Right cardiac atrium (tissue), 5 donors: ENCODE results near the gene NOTUM. TPM values are rescaled to one million over a fixed set of nuclear protein-coding genes. Genes with fewer than 3 reads are reported as not detected.

Experiments
- ATAC-seq, 2 donors: fragments of 200-7000 bp; cut with Tn5 transposase; one replicate each; pipeline versions ENCODE4 v1.8.0 to v1.9.1; 2020; ENCODE audit warnings: moderate library complexity in 2 of 2, mild to moderate bottlenecking in 1 of 2
- DNase-seq, 3 donors: peaks; one replicate each; pipeline ENCODE4 v3.0.0-alpha.2; 2020
- H3K27ac ChIP-seq: one replicate; pipeline ENCODE4 v1.5.1; 2013; ENCODE audit warnings: mild to moderate bottlenecking, low read length, control low read depth, moderate library complexity
- H3K27me3 ChIP-seq: one replicate; pipeline ENCODE4 v1.6.1; 2013; ENCODE audit not compliant: control insufficient read depth, insufficient read depth
- H3K4me1 ChIP-seq: one replicate; pipeline ENCODE4 v1.6.1; 2013; ENCODE audit warnings: low read length; ENCODE audit not compliant: control insufficient read depth, insufficient read depth
- H3K4me3 ChIP-seq: one replicate; pipeline ENCODE4 v1.5.1; 2013; ENCODE audit warnings: low read length, control low read depth
- H3K9me3 ChIP-seq: one replicate; pipeline ENCODE4 v1.6.1; 2013; ENCODE audit warnings: low read length; ENCODE audit not compliant: control insufficient read depth
- WGBS: extraction: QIAGEN DNeasy Blood & Tissue Kit; methylation state at CpG from one replicate; pipeline ENCODE4 v1.1.7; 2013; 5-methylcytosine and 5-hydroxymethylcytosine counted together
- intact Hi-C, 4 donors: fragments of 100-400 bp; cut with DNase I; formaldehyde crosslinking; loops; one replicate each; pipeline versions ENCODE4 v1.11.0 to v1.14.0; 2022 to 2023
- polyA plus RNA-seq: library from polyadenylated mRNA; stranded (reverse); fragments of 200-250 nt; gene quantifications from one replicate; pipeline ENCODE4 v1.2.3, GENCODE V29; 2013
- total RNA-seq, 4 donors: library from RNA; stranded (reverse); fragmentation: NEBNext Ultra II Directional; extraction: Animal tissue kit (Norgen Biotek cat#: 25700); gene quantifications; one replicate each; pipeline ENCODE4 v1.2.1, GENCODE V29; 2021
- donor health status: healthy with polysubstance abuse.
- donor health status: DM: no; HTN: yes; CAD: no.
- donor health status: DM: no; HTN: no; CAD: no.
- donor health status: DM: no; HTN: yes; CAD: no; lungs with severe emphysema.
- donor health status: DM: yes; HTN: yes; CAD: no.

The NOTUM gene
- total and polyA plus RNA-seq, 5 donors = 0.05 TPM; not detected in 4

DNA sequence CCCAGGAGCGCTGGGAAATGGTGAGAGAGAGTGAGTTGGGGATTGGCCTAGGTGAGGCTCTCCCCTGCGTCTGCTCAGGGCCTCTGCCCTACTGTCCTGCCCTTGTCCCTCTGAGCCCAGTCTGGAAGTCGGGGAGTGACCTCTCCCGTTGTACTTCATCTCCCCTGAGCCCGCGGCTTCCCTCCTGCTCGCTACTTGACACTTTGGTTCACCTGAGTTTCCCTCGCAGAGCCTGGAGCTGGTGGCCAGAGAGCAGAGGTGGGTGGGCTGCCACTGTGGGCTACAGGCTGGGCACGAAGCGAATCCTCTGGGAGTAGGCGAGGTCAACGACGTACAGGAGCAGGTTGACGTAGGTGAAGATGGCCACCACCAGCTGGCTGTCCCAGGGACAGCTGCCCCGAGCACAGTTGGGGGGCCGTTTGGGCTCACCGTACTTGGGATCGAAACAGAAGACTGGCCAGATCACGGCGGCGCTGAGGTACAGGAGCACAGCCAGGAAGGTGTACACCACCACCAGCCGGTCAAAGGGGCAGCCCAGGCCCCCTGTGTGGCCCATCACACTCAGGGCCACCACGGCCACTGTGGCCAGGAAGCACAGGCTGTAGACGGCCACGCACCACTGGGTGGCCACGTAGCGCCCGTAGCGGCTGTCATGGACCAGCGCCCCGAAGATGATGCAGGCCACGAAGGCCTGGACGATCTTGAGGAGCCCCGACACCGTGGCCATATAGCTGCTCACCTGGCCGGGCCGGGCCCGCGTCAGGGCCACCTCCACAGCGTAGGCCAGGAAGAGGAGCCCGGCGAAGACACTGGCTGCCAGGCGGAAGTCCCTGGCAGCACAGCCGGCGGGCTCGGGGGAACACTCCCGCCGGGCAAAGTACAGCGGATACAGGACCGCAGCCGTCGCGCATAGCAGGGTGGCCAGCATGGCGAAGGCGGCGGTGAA lies 20.2 kb downstream of the NOTUM start:
- Histone ChIP-seq H3K27me3 (no peaks in the 10 kb centered on the region), H3K4me3 (no peak overlapping the region), H3K27ac (no peak overlapping the region), H3K4me1 (no peaks in the 10 kb centered on the region), H3K9me3 (no peaks in the 10 kb centered on the region)
- peak in 2 of 3 donors; percentile 49 to 68 for DNase-seq
- intact Hi-C loops = no loop called here
- 90% methylated on average over 56 of the region's 56 CpGs for WGBS
- no peak for ATAC-seq

- peak; percentile 34 to 73 for ATAC-seq
- no peaks in the 10 kb centered on the region for H3K9me3 ChIP-seq
- intact Hi-C loops = no loop called here
- WGBS = 68% methylated on average over 21 of the region's 21 CpGs
- H3K4me1 ChIP-seq = no peaks in the 10 kb centered on the region
- no peak overlapping the region for H3K4me3 ChIP-seq
- no peak overlapping the region for H3K27ac ChIP-seq
- peak; percentile 87 to 95 (median 95) for DNase-seq
- H3K27me3 ChIP-seq = no peaks in the 10 kb centered on the region
Observed at GRCh38 chr17:81939881-81940385, 21.1 kb downstream of the NOTUM start.

- peak in 1 of 3 donors; percentile 62 for DNase-seq
- H3K4me1 ChIP-seq = no peaks in the 10 kb centered on the region
- no peak overlapping the region for H3K4me3 ChIP-seq
- intact Hi-C loops = no loop called here
- no peak for ATAC-seq
- H3K9me3 ChIP-seq = no peaks in the 10 kb centered on the region
- H3K27me3 ChIP-seq = no peaks in the 10 kb centered on the region
- H3K27ac ChIP-seq = no peak overlapping the region
- 66% methylated on average over 15 of the region's 15 CpGs for WGBS
Observed at GRCh38 chr17:81939218-81939617, 21.8 kb downstream of the NOTUM start.

DNA sequence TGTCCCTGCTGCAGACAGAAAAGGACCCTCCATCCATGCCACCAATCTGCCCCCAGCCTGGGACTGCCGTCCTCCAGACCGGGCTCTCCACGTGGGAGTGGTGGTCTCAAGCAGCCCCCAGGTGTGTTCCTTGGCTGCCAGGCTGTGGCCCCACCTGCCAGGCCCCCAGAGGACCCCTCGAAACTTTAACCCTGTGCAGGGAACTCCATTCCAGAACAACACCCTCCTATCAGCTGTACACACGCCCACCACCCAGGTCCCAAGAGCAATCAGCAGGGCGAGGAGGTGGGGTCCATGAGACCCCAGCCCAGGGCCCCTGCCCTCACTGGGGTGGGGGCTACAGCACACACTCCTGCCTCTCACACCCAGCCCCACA lies 25.3 kb downstream of the NOTUM start:
- intact Hi-C loops = no loop called here
- no peak for ATAC-seq
- H3K4me1 ChIP-seq = no peaks in the 10 kb centered on the region
- no peak overlapping the region for H3K27ac ChIP-seq
- WGBS = 88% methylated on average over 6 of the region's 6 CpGs
- H3K4me3 ChIP-seq = no peak overlapping the region
- no peak for DNase-seq
- no peaks in the 10 kb centered on the region for H3K27me3 ChIP-seq
- no peaks in the 10 kb centered on the region for H3K9me3 ChIP-seq

GRCh38 chr17:81934850-81935708 lies 25.9 kb downstream of the NOTUM start:
- DNase-seq (no peak), ATAC-seq (no peak)
- no peaks in the 10 kb centered on the region for H3K9me3 ChIP-seq
- H3K4me3 ChIP-seq = no peak overlapping the region
- H3K27me3 ChIP-seq = no peaks in the 10 kb centered on the region
- 92% methylated on average over 38 of the region's 38 CpGs for WGBS
- intact Hi-C loops = no loop called here
- no peaks in the 10 kb centered on the region for H3K4me1 ChIP-seq
- no peak overlapping the region for H3K27ac ChIP-seq

DNA sequence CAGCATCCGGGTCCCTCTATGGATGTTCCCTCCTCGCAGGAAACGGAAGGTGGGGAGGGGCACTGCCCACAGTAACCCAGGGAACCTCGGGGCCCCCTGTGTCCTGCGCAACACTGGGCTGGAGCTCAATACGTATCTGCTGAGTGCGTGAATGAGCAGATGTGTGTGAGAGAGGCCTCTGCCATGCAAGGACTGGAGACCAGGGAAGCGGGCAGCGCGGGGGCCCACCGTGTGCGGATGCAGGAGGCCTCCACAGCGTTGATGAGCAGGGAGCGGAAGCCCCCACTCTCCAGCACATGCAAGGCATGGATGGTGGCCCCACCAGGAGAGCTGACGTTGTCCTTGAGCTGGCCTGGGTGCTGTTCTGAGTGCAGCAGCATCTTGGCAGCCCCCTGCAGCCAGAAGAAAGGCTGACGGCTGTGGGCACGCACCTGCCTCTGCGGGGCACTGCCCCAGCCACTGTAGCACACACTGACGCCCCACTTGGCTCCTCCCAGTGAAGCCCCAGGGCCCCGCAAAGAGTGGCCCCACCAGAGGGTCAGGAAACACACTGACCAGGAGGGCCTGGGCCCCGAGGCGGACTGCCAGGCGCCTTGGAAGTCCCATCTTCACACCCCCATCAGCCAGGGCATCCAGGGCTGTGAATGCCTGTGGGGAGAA lies 26.8 kb downstream of the NOTUM start:
- intact Hi-C loops = no loop called here
- DNase-seq = peak in 1 of 3 donors; percentile 56
- ATAC-seq = no peak

GRCh38 chr17:81933178-81933699 lies 27.7 kb downstream of the NOTUM start:
- intact Hi-C loops = no loop called here
- H3K4me1 ChIP-seq = no peaks in the 10 kb centered on the region
- H3K27ac ChIP-seq = no peak overlapping the region
- WGBS = 87% methylated on average over 14 of the region's 14 CpGs
- no peaks in the 10 kb centered on the region for H3K27me3 ChIP-seq
- DNase-seq (peak in 2 of 3 donors; percentile 28 to 50), ATAC-seq (no peak)
- H3K4me3 ChIP-seq = no peak overlapping the region
- H3K9me3 ChIP-seq = no peaks in the 10 kb centered on the region

More for the DNA sequence above, 26.8 kb downstream of the NOTUM start:
- Histone ChIP-seq H3K27ac (no peak overlapping the region), H3K9me3 (no peaks in the 10 kb centered on the region), H3K27me3 (no peaks in the 10 kb centered on the region), H3K4me3 (no peak overlapping the region), H3K4me1 (no peaks in the 10 kb centered on the region)
- WGBS = 86% methylated on average over 23 of the region's 23 CpGs

DNA sequence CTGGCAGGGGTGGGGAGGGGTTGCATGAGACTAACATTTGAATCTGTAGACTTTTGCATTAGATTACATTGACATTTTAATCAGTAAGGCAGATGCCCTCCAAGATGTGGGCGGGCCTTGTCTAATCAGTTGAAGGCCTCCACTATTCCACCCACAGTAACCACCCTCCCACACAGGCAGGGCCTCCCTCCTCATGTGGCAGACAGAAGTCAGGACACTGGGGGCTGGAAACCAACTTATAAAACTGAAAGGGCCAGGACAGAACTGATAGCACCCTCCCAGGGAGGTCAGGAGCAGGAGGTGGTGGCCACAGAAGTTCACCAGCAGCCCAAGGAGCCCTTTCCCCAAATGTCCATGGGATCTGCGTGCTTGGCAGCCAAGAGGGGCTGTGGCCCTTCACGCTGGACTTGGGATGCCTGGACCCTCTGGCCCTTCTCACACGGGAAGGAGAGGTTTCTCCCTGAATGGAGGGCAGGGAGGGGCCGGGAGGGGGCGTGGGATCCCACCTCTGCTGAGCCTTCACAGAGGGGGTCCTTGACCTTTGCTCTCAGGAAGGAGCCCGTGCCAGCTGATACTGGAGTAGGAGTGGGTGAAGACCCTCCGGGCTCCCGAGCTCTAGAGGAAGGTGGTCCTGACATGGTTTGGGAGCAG lies 28.5 kb downstream of the NOTUM start:
- 80% methylated on average over 9 of the region's 9 CpGs for WGBS
- no peaks in the 10 kb centered on the region for H3K27me3 ChIP-seq
- ATAC-seq (no peak), DNase-seq (peak in 1 of 3 donors; percentile 47)
- H3K27ac ChIP-seq = no peak overlapping the region
- no peaks in the 10 kb centered on the region for H3K4me1 ChIP-seq
- intact Hi-C loops = no loop called here
- H3K9me3 ChIP-seq = no peaks in the 10 kb centered on the region
- no peak overlapping the region for H3K4me3 ChIP-seq

- no peaks in the 10 kb centered on the region for H3K4me1 ChIP-seq
- intact Hi-C loops = no loop called here
- no peak overlapping the region for H3K4me3 ChIP-seq
- ATAC-seq = no peak
- no peak overlapping the region for H3K27ac ChIP-seq
- no peaks in the 10 kb centered on the region for H3K27me3 ChIP-seq
- no peaks in the 10 kb centered on the region for H3K9me3 ChIP-seq
- DNase-seq = peak in 1 of 3 donors; percentile 21
- WGBS = 36% methylated on average over 15 of the region's 15 CpGs
Observed at GRCh38 chr17:81931557-81932332, 29.2 kb downstream of the NOTUM start.
